Neural progenitor cell (in vitro differentiated cells): ENCODE data around the gene COL20A1.

ENCODE experiments used
- CTCF ChIP-seq: fragments of 200-600 bp; sonication (generic); IDR thresholded peaks from 2 replicates; pipeline ENCODE4 v1.5.1; 2017; ENCODE audit warnings: antibody characterized with exemption, mild to moderate bottlenecking
- EZH2 ChIP-seq: fragments of 200-600 bp; sonication (generic); IDR thresholded peaks from 2 replicates; pipeline ENCODE4 v1.6.1; 2017; ENCODE audit warnings: antibody characterized with exemption, mild to moderate bottlenecking, moderate library complexity
- EZH2phosphoT487 ChIP-seq: fragments of 200-600 bp; sonication (generic); IDR thresholded peaks from 2 replicates; pipeline ENCODE4 v1.6.1; 2017; ENCODE audit warnings: antibody characterized with exemption

- no peak for TF ChIP-seq CTCF
- no peak for TF ChIP-seq EZH2phosphoT487
- TF ChIP-seq EZH2: no peak
Measured at GRCh38 chr20:63371291-63371865, 78.4 kb downstream of the COL20A1 start.
